Caco-2 (cell line): ENCODE results near the gene PRPF38B. TPM values are rescaled to one million over a fixed set of nuclear protein-coding genes. Genes with fewer than 3 reads are reported as not detected.

Experiments used
- BruUV-seq: library from RNA; stranded (reverse); fragments of 400-500 nt; replicated peaks from 2 replicates; lab custom pipeline; 2021; lab: Mats Ljungman, UMichigan
- CTCF ChIA-PET: fragments of 300-600 bp; sonication (Branson Sonifier 250); formaldehyde crosslinking; loops from one replicate; lab custom pipeline; 2022; ENCODE audit warnings: antibody characterized with exemption; lab: Charles Lee
- POLR2A ChIA-PET: fragments of 300-600 bp; sonication (Branson Sonifier 250); formaldehyde crosslinking; loops from one replicate; lab custom pipeline; 2022; ENCODE audit warnings: antibody characterized with exemption; lab: Charles Lee
- DNase-seq, 2 experiments: peaks; one replicate each; pipeline versions ENCODE4 v3.0.0 to v3.0.0-alpha.2; 2020 to 2022
- H3K27me3 ChIP-seq: replicated peaks from 2 replicates; pipeline ENCODE4 v1.6.0; 2011; ENCODE audit warnings: low read length; ENCODE audit not compliant: control insufficient read depth, insufficient read depth
- H3K36me3 ChIP-seq: 2 replicates; pipeline ENCODE4 v1.5.1; 2011; ENCODE audit warnings: low read length; ENCODE audit not compliant: control insufficient read depth, insufficient read depth
- H3K4me1 ChIP-seq: fragments of 250-450 bp; sonication (Bioruptor Pico); 2 replicates; pipeline ENCODE4 v1.5.1; 2020; ENCODE audit warnings: mild to moderate bottlenecking
- H3K4me3 ChIP-seq: 2 replicates; pipeline ENCODE4 v1.5.1; 2011; ENCODE audit warnings: low read depth, mild to moderate bottlenecking, control low read depth, low read length
- H3K9me3 ChIP-seq: fragments of 250-450 bp; sonication (Bioruptor Pico); 2 replicates; pipeline ENCODE4 v1.5.1; 2020; ENCODE audit warnings: mild to moderate bottlenecking, moderate library complexity
- H3K27ac Mint-ChIP-seq: one replicate; pipeline ENCODE4 v1.8.0; 2022; ENCODE audit warnings: mixed read lengths; ENCODE audit not compliant: unreplicated experiment
- H3K27me3 Mint-ChIP-seq: one replicate; pipeline ENCODE4 v1.8.0; 2022; ENCODE audit warnings: mixed read lengths; ENCODE audit not compliant: insufficient read depth, unreplicated experiment
- H3K36me3 Mint-ChIP-seq: one replicate; pipeline ENCODE4 v1.8.0; 2022; ENCODE audit warnings: mild to moderate bottlenecking, mixed read lengths; ENCODE audit not compliant: insufficient read depth, unreplicated experiment
- H3K4me1 Mint-ChIP-seq: one replicate; pipeline ENCODE4 v1.8.0; 2022; ENCODE audit warnings: low read depth, mixed read lengths; ENCODE audit not compliant: unreplicated experiment
- H3K4me3 Mint-ChIP-seq: one replicate; pipeline ENCODE4 v1.8.0; 2022; ENCODE audit warnings: mild to moderate bottlenecking, moderate library complexity, mixed read lengths; ENCODE audit not compliant: unreplicated experiment
- H3K9me3 Mint-ChIP-seq: one replicate; pipeline ENCODE4 v1.8.0; 2022; ENCODE audit warnings: mixed read lengths; ENCODE audit not compliant: unreplicated experiment
- intact Hi-C: fragments of 100-400 bp; cut with micrococcal nuclease; formaldehyde crosslinking; loops from one replicate; pipeline ENCODE4 v1.10.0; 2022; ENCODE audit not compliant: unreplicated experiment
- total RNA-seq: library from RNA; stranded (reverse); gene quantifications from 2 replicates; pipeline ENCODE4 v1.2.3, GENCODE V29; 2022
- TF ChIP-seq, protein P1 (sequence below), 2 experiments: fragments of 200-600 bp in 1 of 2; IDR thresholded peaks; 1 replicate in 1 of 2; 2 replicates in 1 of 2; pipeline versions ENCODE4 v1.5.1 to v1.8.0; 2011 to 2022; ENCODE audit warnings: antibody characterized with exemption in 1 of 2, control low read depth in 1 of 2, inconsistent platforms in 1 of 2, low read depth in 1 of 2, low read length in 1 of 2, mild to moderate bottlenecking in 1 of 2, moderate library complexity in 1 of 2; ENCODE audit not compliant: insufficient read depth in 1 of 2, severe bottlenecking in 1 of 2, unreplicated experiment in 1 of 2

PRPF38B gene
- total RNA-seq, 1 experiment from 2014 or later, result 37.7 TPM

GRCh38 chr1:108746382-108747170 lies 54.5 kb downstream of the PRPF38B start, which contains the start of gene STXBP3:
Gene STXBP3, plus strand, starts transcription at chr1:108746674. Its CDS starts 64 bp downstream, at chr1:108746738.
- H3K4me3 Mint-ChIP-seq, result peak within 1 kb of the TSS; percentile 100
- BruUV-seq, result TSS peak; percentile 71
- peaks cover 12% of the 10 kb centered on the region for H3K36me3 Mint-ChIP-seq
- Histone ChIP-seq H3K4me3 (peak within 1 kb of the TSS; percentile 65), H3K9me3 (no peaks in the 10 kb centered on the region), H3K36me3 (no peaks in the 10 kb centered on the region), H3K27me3 (no peaks in the 10 kb centered on the region), H3K4me1 (no peaks in the 10 kb centered on the region)
- H3K4me1 Mint-ChIP-seq, result peaks cover 9% of the 10 kb centered on the region
- POLR2A ChIA-PET, result interaction anchor here (0.6 kb wide), 1 partner anchor 70 kb away, joined by 9 read pairs; no protein-coding TSS in a partner anchor
- H3K9me3 Mint-ChIP-seq, result no peaks in the 10 kb centered on the region
- no peaks in the 10 kb centered on the region for H3K27me3 Mint-ChIP-seq
- peak within 1 kb of the TSS; percentile 100 for H3K27ac Mint-ChIP-seq
- CTCF ChIA-PET, result no interaction called here
- intact Hi-C loops, result loop anchor here (1.0 to 5.0 kb wide), 3 partner anchors 20 to 54 kb away; partner anchors contain the start of gene PRPF38B
- TF ChIP-seq, protein P1, sequence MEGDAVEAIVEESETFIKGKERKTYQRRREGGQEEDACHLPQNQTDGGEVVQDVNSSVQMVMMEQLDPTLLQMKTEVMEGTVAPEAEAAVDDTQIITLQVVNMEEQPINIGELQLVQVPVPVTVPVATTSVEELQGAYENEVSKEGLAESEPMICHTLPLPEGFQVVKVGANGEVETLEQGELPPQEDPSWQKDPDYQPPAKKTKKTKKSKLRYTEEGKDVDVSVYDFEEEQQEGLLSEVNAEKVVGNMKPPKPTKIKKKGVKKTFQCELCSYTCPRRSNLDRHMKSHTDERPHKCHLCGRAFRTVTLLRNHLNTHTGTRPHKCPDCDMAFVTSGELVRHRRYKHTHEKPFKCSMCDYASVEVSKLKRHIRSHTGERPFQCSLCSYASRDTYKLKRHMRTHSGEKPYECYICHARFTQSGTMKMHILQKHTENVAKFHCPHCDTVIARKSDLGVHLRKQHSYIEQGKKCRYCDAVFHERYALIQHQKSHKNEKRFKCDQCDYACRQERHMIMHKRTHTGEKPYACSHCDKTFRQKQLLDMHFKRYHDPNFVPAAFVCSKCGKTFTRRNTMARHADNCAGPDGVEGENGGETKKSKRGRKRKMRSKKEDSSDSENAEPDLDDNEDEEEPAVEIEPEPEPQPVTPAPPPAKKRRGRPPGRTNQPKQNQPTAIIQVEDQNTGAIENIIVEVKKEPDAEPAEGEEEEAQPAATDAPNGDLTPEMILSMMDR (IDR thresholded peaks at IDR 0.05; ENCODE audit: insufficient read depth in 1 of 2, low read depth in 1 of 2, low read length in 1 of 2, severe bottlenecking in 1 of 2, unreplicated experiment in 1 of 2), result peak; percentile 61 to 91
- DNase-seq, result peak; percentile 97

GRCh38 chr1:108747171-108747850 lies 55.2 kb downstream of the PRPF38B start:
- CTCF ChIA-PET, result no interaction called here
- TF ChIP-seq, protein P1 (IDR thresholded peaks at IDR 0.05; ENCODE audit: insufficient read depth in 1 of 2, low read depth in 1 of 2, low read length in 1 of 2, severe bottlenecking in 1 of 2, unreplicated experiment in 1 of 2), result no peak
- H3K9me3 ChIP-seq, result no peaks in the 10 kb centered on the region
- no peaks in the 10 kb centered on the region for H3K4me1 ChIP-seq
- POLR2A ChIA-PET, result no interaction called here
- Mint-ChIP-seq H3K4me3 (peak overlapping the region; percentile 100), H3K27me3 (no peaks in the 10 kb centered on the region), H3K9me3 (no peaks in the 10 kb centered on the region), H3K36me3 (peaks cover 12% of the 10 kb centered on the region), H3K27ac (peak overlapping the region; percentile 100), H3K4me1 (peaks cover 9% of the 10 kb centered on the region)
- intact Hi-C loops, result loop anchor here (2.0 to 5.0 kb wide), 2 partner anchors 45 to 55 kb away; partner anchors contain the start of gene PRPF38B
- H3K27me3 ChIP-seq, result no peaks in the 10 kb centered on the region
- peak overlapping the region; percentile 65 for H3K4me3 ChIP-seq
- DNase-seq, result peak; percentile 70 to 79
- H3K36me3 ChIP-seq, result no peaks in the 10 kb centered on the region
- BruUV-seq, result TSS peak; percentile 78

DNA sequence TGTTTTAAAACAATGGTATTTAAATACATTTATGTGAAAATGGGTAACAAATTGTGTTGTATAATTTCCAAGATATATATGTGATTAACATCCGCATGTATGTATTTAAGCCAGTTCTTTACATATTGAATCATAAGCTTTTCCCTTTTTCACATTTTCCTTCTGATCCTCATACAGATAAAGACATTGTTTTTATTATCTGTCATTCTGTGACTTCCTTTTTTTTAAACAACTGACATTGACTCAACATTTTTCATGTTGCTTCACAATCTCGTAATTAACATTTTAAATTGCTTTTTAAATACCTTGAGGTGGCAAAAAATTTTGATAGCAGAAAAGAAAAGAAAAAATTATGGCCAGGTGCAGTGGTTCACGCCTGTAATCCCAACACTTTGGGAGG lies 55.8 kb downstream of the PRPF38B start:
- H3K4me1 Mint-ChIP-seq, result peaks cover 9% of the 10 kb centered on the region
- ChIA-PET POLR2A (no interaction called here), CTCF (no interaction called here)
- DNase-seq, result no peak
- H3K4me3 ChIP-seq, result no peak overlapping the region; the same call in 1 of the 2 replicates
- peaks cover 12% of the 10 kb centered on the region for H3K36me3 Mint-ChIP-seq
- no TSS peak for BruUV-seq
- H3K9me3 ChIP-seq, result no peaks in the 10 kb centered on the region
- no peaks in the 10 kb centered on the region for H3K27me3 ChIP-seq
- H3K4me3 Mint-ChIP-seq, result peak overlapping the region; percentile 100
- no peaks in the 10 kb centered on the region for H3K27me3 Mint-ChIP-seq
- TF ChIP-seq, protein P1 (IDR thresholded peaks at IDR 0.05; ENCODE audit: insufficient read depth in 1 of 2, low read depth in 1 of 2, low read length in 1 of 2, severe bottlenecking in 1 of 2, unreplicated experiment in 1 of 2), result no peak
- H3K27ac Mint-ChIP-seq, result no peak overlapping the region
- intact Hi-C loops, result loop anchor here (2.0 to 5.0 kb wide), 2 partner anchors 45 to 56 kb away; partner anchors contain the start of gene PRPF38B
- H3K4me1 ChIP-seq, result no peaks in the 10 kb centered on the region
- no peaks in the 10 kb centered on the region for H3K9me3 Mint-ChIP-seq
- no peaks in the 10 kb centered on the region for H3K36me3 ChIP-seq
